B cell (primary cell): Measurements from ENCODE around the gene DRC1.

Experiments used
- CTCF ChIP-seq: fragments of 200-600 bp; IDR thresholded peaks from one replicate; pipeline ENCODE4 v1.8.0; 2022; ENCODE audit warnings: antibody characterized with exemption, mild to moderate bottlenecking
- EZH2 ChIP-seq: IDR thresholded peaks from 2 replicates; pipeline ENCODE4 v1.6.1; 2012; ENCODE audit warnings: borderline replicate concordance, low read depth, mild to moderate bottlenecking, moderate library complexity, low read length; ENCODE audit not compliant: insufficient read depth, poor library complexity, severe bottlenecking

GRCh38 chr2:26462100-26462499 lies 60.4 kb downstream of the DRC1 start:
- TF ChIP-seq CTCF (no peak), EZH2 (no peak)
